ES-I3 (cell line): Measurements from ENCODE around the gene ALS2.

Experiments used
- H3K36me3 ChIP-seq: 2 replicates; pipeline ENCODE4 v1.6.1; 2013; ENCODE audit warnings: mild to moderate bottlenecking, low read length, control low read depth, moderate library complexity; ENCODE audit not compliant: insufficient read depth
- H3K4me1 ChIP-seq: 2 replicates; pipeline ENCODE4 v1.6.1; 2013; ENCODE audit warnings: mild to moderate bottlenecking, control low read depth, low read length; ENCODE audit not compliant: insufficient read depth
- H3K9ac ChIP-seq: 2 replicates; pipeline ENCODE4 v1.6.1; 2013; ENCODE audit warnings: low read depth, mild to moderate bottlenecking, low read length, moderate library complexity
- H3K9me3 ChIP-seq: 2 replicates; pipeline ENCODE4 v1.6.1; 2013; ENCODE audit warnings: mild to moderate bottlenecking, low read length, moderate library complexity; ENCODE audit not compliant: control insufficient read depth, insufficient read depth

Gene ALS2

GRCh38 chr2:201661366-201661765 is 119.4 kb downstream of the ALS2 start:
- Histone ChIP-seq H3K9ac (no peak overlapping the region), H3K36me3 (no peaks in the 10 kb centered on the region), H3K4me1 (peaks cover 3% of the 10 kb centered on the region; the same call in 1 of the 2 replicates)

DNA sequence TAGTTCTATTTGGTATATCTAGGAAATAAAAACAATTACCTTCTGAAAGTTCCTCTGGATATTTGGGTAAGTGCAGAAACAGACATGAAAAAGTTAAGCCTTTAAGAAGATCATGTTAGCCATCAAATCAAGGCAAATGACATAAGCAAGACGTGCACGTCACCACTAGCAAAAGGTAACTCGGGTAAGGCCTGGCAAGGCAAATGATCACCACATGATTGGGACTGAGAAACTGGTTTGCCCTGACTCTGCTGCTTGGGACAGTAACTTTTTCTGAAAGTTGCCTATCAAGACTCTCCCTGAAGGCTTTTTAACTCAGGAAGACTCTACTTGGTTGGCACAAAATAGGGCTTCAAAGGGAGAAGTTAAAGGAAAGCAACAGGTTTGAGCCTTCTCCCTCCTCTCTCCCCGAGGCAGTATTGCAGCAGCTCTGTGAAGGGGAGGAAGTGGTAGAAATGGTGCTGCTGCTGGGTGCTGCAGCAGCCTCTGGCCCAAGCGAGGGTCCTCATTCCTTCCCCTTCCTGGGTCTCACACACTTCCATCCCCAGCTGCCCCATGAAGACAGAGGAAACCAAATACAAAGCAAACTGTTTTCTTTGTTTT is 120.3 kb downstream of the ALS2 start:
- no peaks in the 10 kb centered on the region for H3K36me3 ChIP-seq
- H3K9ac ChIP-seq, result no peak overlapping the region
- H3K9me3 ChIP-seq, result no peaks in the 10 kb centered on the region
- H3K4me1 ChIP-seq, result peaks cover 3% of the 10 kb centered on the region; the same call in 1 of the 2 replicates

More at GRCh38 chr2:201661366-201661765, 119.4 kb downstream of the ALS2 start:
- no peaks in the 10 kb centered on the region for H3K9me3 ChIP-seq

GRCh38 chr2:201656740-201657139 is 124.0 kb downstream of the ALS2 start:
- Histone ChIP-seq H3K36me3 (no peaks in the 10 kb centered on the region), H3K9ac (no peak overlapping the region), H3K4me1 (peaks cover 3% of the 10 kb centered on the region; the same call in 1 of the 2 replicates), H3K9me3 (no peaks in the 10 kb centered on the region)

GRCh38 chr2:201656102-201656501 is 124.6 kb downstream of the ALS2 start:
- Histone ChIP-seq H3K36me3 (no peaks in the 10 kb centered on the region), H3K4me1 (peaks cover 3% of the 10 kb centered on the region; the same call in 1 of the 2 replicates), H3K9ac (no peak overlapping the region), H3K9me3 (no peaks in the 10 kb centered on the region)

DNA sequence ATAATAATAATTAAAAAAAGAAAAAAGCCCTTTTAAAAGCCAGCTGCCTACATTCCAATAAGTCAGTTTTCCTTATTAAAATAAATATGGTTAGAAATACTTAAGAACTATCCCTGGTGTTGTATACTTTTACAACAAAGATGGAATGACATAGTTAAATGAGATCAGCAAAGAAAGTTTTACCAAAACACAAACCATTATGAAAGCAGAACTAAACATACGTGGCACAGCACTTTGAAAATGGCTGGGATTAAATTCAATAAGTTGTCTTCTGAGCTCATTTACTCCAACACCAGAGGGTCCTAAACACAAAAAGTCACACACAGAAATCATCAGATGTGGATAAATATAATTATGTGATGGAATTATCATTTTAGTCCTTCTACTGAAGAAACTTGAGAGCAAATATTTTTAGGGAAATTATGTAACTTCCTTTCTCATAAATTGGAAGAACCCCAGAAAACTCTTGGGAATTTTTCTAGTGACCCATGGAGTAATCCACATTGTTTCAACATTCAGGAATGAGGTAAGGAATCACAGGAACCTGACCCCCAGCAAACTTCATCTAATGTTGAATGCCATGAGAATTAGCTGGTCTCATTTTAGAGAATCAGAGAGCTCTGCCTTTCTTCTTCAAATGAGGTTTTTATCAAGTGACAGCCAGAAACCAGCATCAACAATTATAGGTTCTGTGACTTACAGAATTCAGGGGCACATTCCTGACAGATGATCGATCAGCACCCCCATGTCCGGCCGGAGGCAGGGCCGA is 125.9 kb downstream of the ALS2 start:
- H3K4me1 ChIP-seq, result no peaks in the 10 kb centered on the region
- no peaks in the 10 kb centered on the region for H3K36me3 ChIP-seq
- H3K9ac ChIP-seq, result no peak overlapping the region
- no peaks in the 10 kb centered on the region for H3K9me3 ChIP-seq

- H3K9me3 ChIP-seq, result no peaks in the 10 kb centered on the region
- H3K9ac ChIP-seq, result no peak overlapping the region
- H3K4me1 ChIP-seq, result no peaks in the 10 kb centered on the region
- no peaks in the 10 kb centered on the region for H3K36me3 ChIP-seq
These were observed 127.5 kb downstream of the ALS2 start for GRCh38 chr2:201653221-201653620.
